Right atrium auricular region (tissue), 2 donors: ENCODE data around the gene FARS2. TPM values are rescaled to one million over a fixed set of nuclear protein-coding genes. Genes with fewer than 3 reads are reported as not detected.
"Not testable (repeated sequence)": the region's sequence is repeated elsewhere in the genome, so short reads cannot be mapped to it uniquely, and the experiment has no call there.

Experiments used
- DNase-seq: peaks from one replicate; pipeline ENCODE4 v3.0.0-alpha.2; 2019; ENCODE audit warnings: low spot score
- H3K27ac ChIP-seq, 2 donors: fragments of 200-600 bp; sonication (generic); 1 replicate in 1 of 2; 2 replicates in 1 of 2; pipeline ENCODE4 v1.5.1; 2016 to 2019
- H3K27me3 ChIP-seq, 2 donors: fragments of 200-600 bp; sonication (generic); one replicate each; pipeline versions ENCODE4 v1.5.1 to v1.6.0; 2017 to 2019
- H3K36me3 ChIP-seq: fragments of 200-600 bp; sonication (generic); one replicate; pipeline ENCODE4 v1.5.1; 2016
- H3K4me1 ChIP-seq, 2 donors: fragments of 200-600 bp; sonication (generic); one replicate each; pipeline versions ENCODE4 v1.5.1 to v1.6.0; 2017 to 2019
- H3K4me3 ChIP-seq, 2 donors: fragments of 200-600 bp; sonication (generic); 1 replicate in 1 of 2; 2 replicates in 1 of 2; pipeline ENCODE4 v1.5.1; 2017 to 2019; ENCODE audit warnings: mild to moderate bottlenecking in 1 of 2, moderate library complexity in 1 of 2
- H3K9me3 ChIP-seq, 2 donors: fragments of 200-600 bp; sonication (generic); one replicate each; pipeline ENCODE4 v1.5.1; 2019
- total RNA-seq, 2 donors: library from RNA; depleted of rRNA; stranded (reverse); fragments of >200 nt; gene quantifications; one replicate each; pipeline ENCODE4 v1.1.0, GENCODE V29; 2016
- TF ChIP-seq, protein P1 (sequence below), 2 donors: fragments of 200-600 bp; sonication (generic); IDR thresholded peaks; one replicate each; pipeline ENCODE4 v1.5.1; 2019; ENCODE audit warnings: antibody characterized with exemption in 2 of 2

Gene FARS2
- total RNA-seq, 2 donors from 2014 or later, result 9.4 to 15.0 TPM

DNA sequence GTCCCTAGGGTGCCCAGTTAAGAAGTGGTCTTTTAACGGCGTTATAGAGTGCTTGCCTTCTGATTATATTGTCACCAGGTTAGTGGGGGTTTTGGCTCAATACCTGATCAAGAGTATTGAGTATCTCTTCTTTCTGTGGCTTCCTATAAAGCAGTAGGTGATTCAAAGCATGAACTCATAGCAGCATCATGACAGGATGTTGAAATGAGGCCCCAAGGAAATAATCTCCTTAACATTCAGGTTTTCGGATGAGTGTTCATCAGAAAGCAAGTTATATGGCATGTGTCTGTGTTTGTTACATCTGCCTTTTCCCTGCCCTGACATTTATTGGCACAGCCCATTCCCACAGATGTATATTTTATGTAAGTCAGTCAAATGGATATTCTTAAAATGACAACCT, 301.0 kb downstream of the FARS2 start:
- TF ChIP-seq, protein P1, sequence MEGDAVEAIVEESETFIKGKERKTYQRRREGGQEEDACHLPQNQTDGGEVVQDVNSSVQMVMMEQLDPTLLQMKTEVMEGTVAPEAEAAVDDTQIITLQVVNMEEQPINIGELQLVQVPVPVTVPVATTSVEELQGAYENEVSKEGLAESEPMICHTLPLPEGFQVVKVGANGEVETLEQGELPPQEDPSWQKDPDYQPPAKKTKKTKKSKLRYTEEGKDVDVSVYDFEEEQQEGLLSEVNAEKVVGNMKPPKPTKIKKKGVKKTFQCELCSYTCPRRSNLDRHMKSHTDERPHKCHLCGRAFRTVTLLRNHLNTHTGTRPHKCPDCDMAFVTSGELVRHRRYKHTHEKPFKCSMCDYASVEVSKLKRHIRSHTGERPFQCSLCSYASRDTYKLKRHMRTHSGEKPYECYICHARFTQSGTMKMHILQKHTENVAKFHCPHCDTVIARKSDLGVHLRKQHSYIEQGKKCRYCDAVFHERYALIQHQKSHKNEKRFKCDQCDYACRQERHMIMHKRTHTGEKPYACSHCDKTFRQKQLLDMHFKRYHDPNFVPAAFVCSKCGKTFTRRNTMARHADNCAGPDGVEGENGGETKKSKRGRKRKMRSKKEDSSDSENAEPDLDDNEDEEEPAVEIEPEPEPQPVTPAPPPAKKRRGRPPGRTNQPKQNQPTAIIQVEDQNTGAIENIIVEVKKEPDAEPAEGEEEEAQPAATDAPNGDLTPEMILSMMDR (IDR thresholded peaks at IDR 0.05), result no peak
- Histone ChIP-seq H3K4me3 (no peak overlapping the region), H3K27me3 (no peaks in the 10 kb centered on the region)

DNA sequence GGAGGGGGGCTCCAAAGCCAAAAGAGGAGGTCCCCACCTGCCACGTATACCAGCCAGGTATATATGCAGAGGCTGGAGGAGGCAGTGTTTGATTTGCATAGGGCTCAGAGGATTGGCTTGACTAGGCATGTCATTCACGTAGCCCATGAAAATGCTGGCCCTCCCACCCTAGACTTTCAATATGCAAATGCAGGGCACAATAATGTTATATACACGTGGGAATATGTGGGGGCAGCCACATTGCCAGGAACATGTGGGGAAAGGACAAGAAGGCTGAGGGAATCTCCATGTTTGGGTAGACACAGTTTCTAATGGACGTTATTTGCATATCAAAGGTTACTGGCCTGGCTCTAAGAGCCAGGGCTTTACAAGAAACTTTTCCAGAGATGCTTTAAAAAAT, 301.8 kb downstream of the FARS2 start:
- H3K36me3 ChIP-seq, result no peaks in the 10 kb centered on the region
- H3K4me1 ChIP-seq, result no peaks in the 10 kb centered on the region

More for the DNA sequence above, 301.0 kb downstream of the FARS2 start:
- Histone ChIP-seq H3K4me1 (no peaks in the 10 kb centered on the region), H3K36me3 (no peaks in the 10 kb centered on the region), H3K9me3 (no peaks in the 10 kb centered on the region), H3K27ac (no peak overlapping the region)
- DNase-seq, result no peak

DNA sequence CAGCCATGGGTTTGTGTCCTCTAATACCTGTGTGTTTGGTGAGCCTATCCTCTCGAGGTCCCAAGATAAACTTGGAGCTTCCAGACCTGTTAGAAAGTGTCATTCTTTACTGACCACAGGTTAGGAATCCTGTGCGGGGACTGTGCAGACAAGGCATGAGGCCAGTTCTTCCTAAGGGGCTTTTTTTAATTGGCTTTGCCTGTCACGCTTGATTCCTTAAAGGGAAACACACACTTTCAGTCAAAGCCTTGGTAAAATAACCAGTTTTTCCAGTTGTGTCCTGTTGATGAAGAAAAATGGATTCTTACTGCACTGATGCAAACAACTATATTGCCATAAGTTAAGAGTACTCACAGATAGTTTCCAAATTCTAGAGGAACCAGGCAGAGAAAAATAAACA, 303.4 kb downstream of the FARS2 start:
- H3K27me3 ChIP-seq, H3K27ac ChIP-seq, DNase-seq, H3K4me3 ChIP-seq, H3K36me3 ChIP-seq, H3K4me1 ChIP-seq, H3K9me3 ChIP-seq: not testable (repeated sequence)

More for the DNA sequence above, 301.8 kb downstream of the FARS2 start:
- no peak overlapping the region for H3K27ac ChIP-seq
- DNase-seq, result no peak
- TF ChIP-seq, protein P1 (IDR thresholded peaks at IDR 0.05), result no peak
- H3K27me3 ChIP-seq, result no peaks in the 10 kb centered on the region
- H3K4me3 ChIP-seq, result no peak overlapping the region
- H3K9me3 ChIP-seq, result no peaks in the 10 kb centered on the region

DNA sequence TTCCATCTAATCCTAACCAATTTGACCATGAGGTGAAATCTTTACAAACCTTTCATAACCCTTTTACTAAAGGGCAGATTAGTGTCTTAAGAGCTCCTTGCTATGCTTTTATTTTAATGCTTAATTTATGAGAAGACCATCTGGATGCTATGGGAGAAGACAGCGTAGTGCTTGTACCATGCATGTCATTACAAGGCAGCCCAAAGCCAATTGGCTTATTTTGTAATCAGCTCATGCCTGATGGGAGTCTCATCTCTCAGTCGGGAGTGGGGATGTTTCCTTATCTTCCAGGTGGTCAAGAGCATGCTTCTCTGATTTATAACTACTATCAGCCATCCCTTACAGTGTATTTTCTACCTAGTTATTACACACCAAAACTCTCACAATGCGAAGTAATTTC, 304.7 kb downstream of the FARS2 start:
- no peaks in the 10 kb centered on the region for H3K27me3 ChIP-seq
- no peak for DNase-seq
- H3K4me3 ChIP-seq, result no peak overlapping the region
- no peaks in the 10 kb centered on the region for H3K4me1 ChIP-seq
- TF ChIP-seq, protein P1 (IDR thresholded peaks at IDR 0.05), result no peak
- H3K9me3 ChIP-seq, result no peaks in the 10 kb centered on the region
- H3K36me3 ChIP-seq, result no peaks in the 10 kb centered on the region
- H3K27ac ChIP-seq, result no peak overlapping the region

DNA sequence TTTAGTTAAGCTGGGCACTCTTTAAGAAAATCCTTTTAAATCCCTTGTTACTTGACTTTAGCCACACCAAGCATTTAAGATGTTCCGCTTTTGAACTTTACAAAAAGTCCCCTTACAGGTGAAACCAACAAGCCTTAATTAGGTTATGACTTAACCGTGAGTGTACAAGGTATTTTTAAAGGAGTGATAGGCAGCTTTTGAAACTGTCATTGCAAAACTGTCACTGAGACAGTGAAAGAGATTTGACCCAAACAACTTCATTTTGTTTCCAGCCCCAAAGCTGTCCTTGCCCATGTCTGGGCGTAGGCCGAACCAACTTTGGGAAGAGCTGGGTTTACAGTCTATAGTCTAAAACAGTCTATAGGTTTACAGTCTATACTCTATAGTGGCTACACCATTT, 305.4 kb downstream of the FARS2 start:
- no peaks in the 10 kb centered on the region for H3K9me3 ChIP-seq
- no peaks in the 10 kb centered on the region for H3K27me3 ChIP-seq
- no peak overlapping the region for H3K4me3 ChIP-seq
- TF ChIP-seq, protein P1 (IDR thresholded peaks at IDR 0.05), result no peak
- H3K36me3 ChIP-seq, result no peaks in the 10 kb centered on the region
- no peak overlapping the region for H3K27ac ChIP-seq
- no peaks in the 10 kb centered on the region for H3K4me1 ChIP-seq
- DNase-seq, result no peak

DNA sequence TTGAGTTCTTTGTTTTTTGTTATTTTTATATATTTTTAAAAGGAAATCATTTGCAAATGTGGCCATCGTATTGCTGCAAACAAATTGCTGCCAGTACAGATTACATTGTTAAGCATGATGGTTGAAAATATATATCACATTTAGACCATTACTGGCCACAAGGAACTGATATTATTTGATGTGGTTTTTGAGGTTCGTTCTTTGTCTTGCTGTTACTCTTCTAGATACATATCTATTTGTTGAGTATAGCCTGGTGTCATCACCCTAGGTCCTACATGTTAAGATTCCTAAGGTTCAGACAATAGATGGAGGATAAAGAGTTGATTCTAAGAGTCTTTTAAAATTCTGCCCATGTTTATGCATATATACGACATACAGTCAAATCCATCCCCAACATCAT, 306.0 kb downstream of the FARS2 start:
- Histone ChIP-seq H3K9me3 (no peaks in the 10 kb centered on the region), H3K36me3 (no peaks in the 10 kb centered on the region), H3K27me3 (no peaks in the 10 kb centered on the region), H3K4me1 (no peaks in the 10 kb centered on the region), H3K4me3 (no peak overlapping the region), H3K27ac (no peak overlapping the region)
- TF ChIP-seq, protein P1 (IDR thresholded peaks at IDR 0.05), result no peak
- no peak for DNase-seq
